Measurements from ENCODE around the gene TEN1. TPM values are rescaled to one million over a fixed set of nuclear protein-coding genes. Genes with fewer than 3 reads are reported as not detected.

Gene TEN1
- total RNA-seq, 4 donors from 2014 or later: 18.7 to 137 (median 20.7) TPM

- TF ChIP-seq EP300 (IDR thresholded peaks at IDR 0.05; ENCODE audit: low read depth) (no peak), CTCF (IDR thresholded peaks at IDR 0.05) (no peak), POLR2AphosphoS5 (IDR thresholded peaks at IDR 0.05) (no peak), POLR2A (IDR thresholded peaks at IDR 0.05) (no peak)
- 93% methylated on average over 39 of the region's 39 CpGs; no CpG with 5 or more reads in 1 of the 2 donors for WGBS, 2 donors (ENCODE audit: low coverage in 1 of 2)
- in situ Hi-C loops (cut with MboI; ENCODE audit: low pct_ligation_motif_present in 1 of 4, low pct_unique_long_range_greater_than_20kb in 1 of 4, low sequenced_read_pairs in 3 of 4) (loop anchor here in 2 of 4 donors (5.0 to 25.0 kb wide), 3 partner anchors 92 to 280 kb away; no protein-coding TSS in a partner anchor), intact Hi-C loops (cut with DNase I; ENCODE audit: low total_unique reads) (no loop called here)
- Histone ChIP-seq H3K9me3 (no peaks in the 10 kb centered on the region), H3K4me1 (peaks cover 0 to 32% (median 12%) of the 10 kb centered on the region in 4 donors), H3K27me3 (no peaks in the 10 kb centered on the region), H3K4me3 (no peak overlapping the region), H3K36me3 (no peaks in the 10 kb centered on the region), H3K27ac (no peak overlapping the region)
- DNase-seq: no peak
These were observed 28.2 kb downstream of the TEN1 start for GRCh38 chr17:76007131-76007849.

GRCh38 chr17:76007850-76008165 is 28.8 kb downstream of the TEN1 start:
- no peak for DNase-seq
- 91% methylated on average over 12 of the region's 16 CpGs; no CpG with 5 or more reads in 1 of the 2 donors for WGBS, 2 donors (ENCODE audit: low coverage in 1 of 2)
- in situ Hi-C loops (cut with MboI; ENCODE audit: low pct_ligation_motif_present in 1 of 4, low pct_unique_long_range_greater_than_20kb in 1 of 4, low sequenced_read_pairs in 3 of 4): loop anchor here in 2 of 4 donors (5.0 to 25.0 kb wide), 3 partner anchors 93 to 279 kb away; no protein-coding TSS in a partner anchor

GRCh38 chr17:76008208-76008607 is 29.2 kb downstream of the TEN1 start:
- WGBS, 2 donors (ENCODE audit: low coverage in 1 of 2): 91 to 100% methylated on average over 6 to 36 of the region's 36 CpGs
- H3K9me3 ChIP-seq: no peaks in the 10 kb centered on the region
- intact Hi-C loops (cut with DNase I; ENCODE audit: low total_unique reads) (no loop called here), in situ Hi-C loops (cut with MboI; ENCODE audit: low pct_ligation_motif_present in 1 of 4, low pct_unique_long_range_greater_than_20kb in 1 of 4, low sequenced_read_pairs in 3 of 4) (loop anchor here in 2 of 4 donors (5.0 to 25.0 kb wide), 3 partner anchors 93 to 279 kb away; no protein-coding TSS in a partner anchor)
- H3K36me3 ChIP-seq: no peaks in the 10 kb centered on the region
- no peak overlapping the region for H3K4me3 ChIP-seq
- H3K4me1 ChIP-seq: peaks cover 0 to 25% (median 8%) of the 10 kb centered on the region in 4 donors
- no peaks in the 10 kb centered on the region for H3K27me3 ChIP-seq
- no peak for DNase-seq
- no peak for TF ChIP-seq POLR2AphosphoS5 (IDR thresholded peaks at IDR 0.05)
- TF ChIP-seq POLR2A (IDR thresholded peaks at IDR 0.05): no peak
- TF ChIP-seq CTCF (IDR thresholded peaks at IDR 0.05): no peak
- TF ChIP-seq EP300 (IDR thresholded peaks at IDR 0.05; ENCODE audit: low read depth): no peak
- no peak overlapping the region for H3K27ac ChIP-seq

More at GRCh38 chr17:76007850-76008165, 28.8 kb downstream of the TEN1 start:
- H3K4me3 ChIP-seq: no peak overlapping the region
- H3K4me1 ChIP-seq: peaks cover 0 to 29% (median 11%) of the 10 kb centered on the region in 4 donors
- H3K36me3 ChIP-seq: no peaks in the 10 kb centered on the region
- no peak overlapping the region for H3K27ac ChIP-seq
- intact Hi-C loops (cut with DNase I; ENCODE audit: low total_unique reads): no loop called here
- H3K9me3 ChIP-seq: no peaks in the 10 kb centered on the region
- H3K27me3 ChIP-seq: no peaks in the 10 kb centered on the region
- TF ChIP-seq EP300 (IDR thresholded peaks at IDR 0.05; ENCODE audit: low read depth): no peak

GRCh38 chr17:76008630-76009425 is 29.8 kb downstream of the TEN1 start:
- H3K4me3 ChIP-seq: no peak overlapping the region
- no peaks in the 10 kb centered on the region for H3K36me3 ChIP-seq
- no peaks in the 10 kb centered on the region for H3K27me3 ChIP-seq
- no peaks in the 10 kb centered on the region for H3K9me3 ChIP-seq
- no peak for DNase-seq
- peaks cover 0 to 19% (median 4%) of the 10 kb centered on the region in 4 donors for H3K4me1 ChIP-seq
- TF ChIP-seq CTCF (IDR thresholded peaks at IDR 0.05): no peak
- no peak for TF ChIP-seq POLR2A (IDR thresholded peaks at IDR 0.05)
- no peak for TF ChIP-seq EP300 (IDR thresholded peaks at IDR 0.05; ENCODE audit: low read depth)
- TF ChIP-seq POLR2AphosphoS5 (IDR thresholded peaks at IDR 0.05): no peak
- 94 to 96% methylated on average over 16 to 56 of the region's 56 CpGs for WGBS, 2 donors (ENCODE audit: low coverage in 1 of 2)
- in situ Hi-C loops (cut with MboI; ENCODE audit: low pct_ligation_motif_present in 1 of 4, low pct_unique_long_range_greater_than_20kb in 1 of 4, low sequenced_read_pairs in 3 of 4): loop anchor here in 2 of 4 donors (5.0 to 25.0 kb wide), 3 partner anchors 94 to 278 kb away; no protein-coding TSS in a partner anchor
- H3K27ac ChIP-seq: no peak overlapping the region
- intact Hi-C loops (cut with DNase I; ENCODE audit: low total_unique reads): no loop called here
